Nucleus accumbens (tissue), 56 donors: ENCODE measurements around the gene PPM1E.
A peak's percentile ranks its signal among the peaks of the same experiment; 100 is the strongest.
"Not testable (repeated sequence)": the region's sequence is repeated elsewhere in the genome, so short reads cannot be mapped to it uniquely, and the experiment has no call there.

Source experiments
- DNase-seq, 56 donors: peaks; one replicate each; lab custom pipeline; 2025; lab: John Stamatoyannopoulos, UW

Gene PPM1E

GRCh38 chr17:58755577-58756245 lies at the start of gene PPM1E:
PPM1E (plus strand) TSS chr17:58755854.
- DNase-seq = peak in 38 of 56 donors; percentile 0 to 70 (median 20)

- DNase-seq = no peak
Measured at GRCh38 chr17:58706351-58707140, 49.1 kb upstream of the PPM1E start.

GRCh38 chr17:58710948-58711552 lies 44.6 kb upstream of the PPM1E start:
- DNase-seq = peak in 6 of 56 donors; percentile 1 to 55 (median 10)

GRCh38 chr17:58722274-58722673 lies 33.4 kb upstream of the PPM1E start:
- DNase-seq = no peak

GRCh38 chr17:58722696-58723095 lies 33.0 kb upstream of the PPM1E start:
- no peak for DNase-seq

GRCh38 chr17:58728798-58729197 lies 26.9 kb upstream of the PPM1E start:
- no peak for DNase-seq

GRCh38 chr17:58730937-58731336 lies 24.7 kb upstream of the PPM1E start:
- DNase-seq = no peak

- DNase-seq = no peak
Measured at GRCh38 chr17:58734040-58734439, 21.6 kb upstream of the PPM1E start.

- no peak for DNase-seq
Measured at GRCh38 chr17:58734811-58735210, 20.8 kb upstream of the PPM1E start.

- DNase-seq = no peak
Measured at GRCh38 chr17:58741121-58741625, 14.5 kb upstream of the PPM1E start.

- no peak for DNase-seq
Measured at GRCh38 chr17:58747674-58748073, 8.0 kb upstream of the PPM1E start.

- DNase-seq = not testable (repeated sequence)
Measured at GRCh38 chr17:58749627-58750026, 6.0 kb upstream of the PPM1E start.

GRCh38 chr17:58753026-58753425 lies 2.6 kb upstream of the PPM1E start:
- no peak for DNase-seq

GRCh38 chr17:58755269-58755576 lies 431 bp upstream of the PPM1E start:
- DNase-seq = no peak

GRCh38 chr17:58756246-58757161 lies 850 bp downstream of the PPM1E start:
- peak in 6 of 56 donors; percentile 3 to 28 (median 9) for DNase-seq

GRCh38 chr17:58757162-58757613 lies 1.5 kb downstream of the PPM1E start:
- DNase-seq = no peak

- no peak for DNase-seq
Measured at GRCh38 chr17:58758890-58759289, 3.2 kb downstream of the PPM1E start.

- no peak for DNase-seq
Measured at GRCh38 chr17:58759522-58759921, 3.9 kb downstream of the PPM1E start.

GRCh38 chr17:58760248-58760647 lies 4.6 kb downstream of the PPM1E start:
- no peak for DNase-seq

- DNase-seq = no peak
Measured at GRCh38 chr17:58763263-58763662, 7.6 kb downstream of the PPM1E start.
